Prostate gland (tissue), 2 donors: ENCODE results near the gene CFAP46. TPM values are rescaled to one million over a fixed set of nuclear protein-coding genes. Genes with fewer than 3 reads are reported as not detected.

ENCODE experiments used
- DNase-seq: peaks from one replicate; pipeline ENCODE4 v3.0.0-alpha.2; 2019; ENCODE audit warnings: low spot score
- H3K27ac ChIP-seq, 2 donors: fragments of 200-600 bp; sonication (generic); 2 replicates each; pipeline ENCODE4 v1.5.1; 2017 to 2019
- H3K27me3 ChIP-seq: fragments of 200-600 bp; sonication (generic); replicated peaks from 2 replicates; pipeline ENCODE4 v1.5.1; 2019; ENCODE audit not compliant: insufficient read depth
- H3K36me3 ChIP-seq, 2 donors: fragments of 200-600 bp; sonication (generic); 1 replicate in 1 of 2; 2 replicates in 1 of 2; pipeline versions ENCODE4 v1.5.1 to v1.8.1; 2017 to 2019
- H3K4me1 ChIP-seq: fragments of 200-600 bp; sonication (generic); replicated peaks from 2 replicates; pipeline ENCODE4 v1.5.1; 2019
- H3K4me3 ChIP-seq, 2 donors: fragments of 200-600 bp; sonication (generic); 2 replicates each; pipeline ENCODE4 v1.5.1; 2017 to 2019
- H3K9me3 ChIP-seq: fragments of 200-600 bp; sonication (generic); 2 replicates; pipeline ENCODE4 v1.5.1; 2017
- CTCF ChIP-seq, 4 experiments: fragments of 200-600 bp in 2 of 4; fragments of 450-650 bp in 2 of 4; sonication (generic) in 2 of 4; IDR thresholded peaks; 1 replicate in 3 of 4; 2 replicates in 1 of 4; pipeline ENCODE4 v1.5.1; 2016 to 2019; ENCODE audit warnings: antibody characterized with exemption in 4 of 4, mild to moderate bottlenecking in 2 of 4, moderate library complexity in 2 of 4
- POLR2A ChIP-seq: fragments of 450-650 bp; IDR thresholded peaks from one replicate; pipeline ENCODE4 v1.6.1; 2016; ENCODE audit warnings: antibody characterized with exemption, mild to moderate bottlenecking
- POLR2AphosphoS5 ChIP-seq: sonication (generic); formaldehyde crosslinking; IDR thresholded peaks from one replicate; pipeline ENCODE4 v1.6.1; 2017; ENCODE audit warnings: antibody characterized with exemption
- WGBS: methylation state at CpG from one replicate; pipeline ENCODE4 v1.1.5; 2018; 5-methylcytosine and 5-hydroxymethylcytosine counted together
- intact Hi-C: fragments of 100-400 bp; cut with DNase I; formaldehyde crosslinking; loops from one replicate; pipeline ENCODE4 v1.14.2; 2022
- total RNA-seq, 2 donors: library from RNA; depleted of rRNA; stranded (reverse); fragments of >200 nt; gene quantifications; one replicate each; pipeline ENCODE4 v1.1.0, GENCODE V29; 2016

CFAP46 gene
- total RNA-seq, 2 donors from 2014 or later = 1.4 to 9.3 TPM

GRCh38 chr10:132907821-132908620, 34.3 kb downstream of the CFAP46 start:
- WGBS = 88% methylated on average over 40 of the region's 41 CpGs

GRCh38 chr10:132906836-132907235, 35.5 kb downstream of the CFAP46 start:
- WGBS = 83% methylated on average over 16 of the region's 19 CpGs
- Histone ChIP-seq H3K27me3 (no peaks in the 10 kb centered on the region), H3K27ac (no peak overlapping the region), H3K4me3 (no peak overlapping the region), H3K36me3 (no peaks in the 10 kb centered on the region), H3K9me3 (no peaks in the 10 kb centered on the region), H3K4me1 (no peaks in the 10 kb centered on the region)
- intact Hi-C loops = no loop called here
- DNase-seq = no peak
- TF ChIP-seq CTCF (IDR thresholded peaks at IDR 0.05) (no peak), POLR2AphosphoS5 (no peak), POLR2A (no peak)

More at GRCh38 chr10:132907821-132908620, 34.3 kb downstream of the CFAP46 start:
- no peak overlapping the region for H3K4me3 ChIP-seq
- no peaks in the 10 kb centered on the region for H3K36me3 ChIP-seq
- no peaks in the 10 kb centered on the region for H3K27me3 ChIP-seq
- H3K9me3 ChIP-seq = no peaks in the 10 kb centered on the region
- no peak for DNase-seq
- H3K4me1 ChIP-seq = no peaks in the 10 kb centered on the region
- intact Hi-C loops = no loop called here
- H3K27ac ChIP-seq = no peak overlapping the region
- TF ChIP-seq POLR2A (no peak), CTCF (IDR thresholded peaks at IDR 0.05) (no peak), POLR2AphosphoS5 (no peak)

- Histone ChIP-seq H3K9me3 (no peaks in the 10 kb centered on the region), H3K4me1 (no peaks in the 10 kb centered on the region), H3K27me3 (no peaks in the 10 kb centered on the region), H3K36me3 (no peaks in the 10 kb centered on the region), H3K4me3 (no peak overlapping the region), H3K27ac (no peak overlapping the region)
- intact Hi-C loops = no loop called here
- TF ChIP-seq CTCF (IDR thresholded peaks at IDR 0.05) (no peak), POLR2AphosphoS5 (no peak), POLR2A (no peak)
- no peak for DNase-seq
- 89% methylated on average over 15 of the region's 15 CpGs for WGBS
Measured at GRCh38 chr10:132906106-132906505, 36.3 kb downstream of the CFAP46 start.

- H3K4me3 ChIP-seq = no peak overlapping the region
- H3K27ac ChIP-seq = no peak overlapping the region
- no peaks in the 10 kb centered on the region for H3K36me3 ChIP-seq
- no peaks in the 10 kb centered on the region for H3K4me1 ChIP-seq
- intact Hi-C loops = no loop called here
- DNase-seq = no peak
- TF ChIP-seq CTCF (IDR thresholded peaks at IDR 0.05) (no peak), POLR2AphosphoS5 (no peak), POLR2A (no peak)
- no peaks in the 10 kb centered on the region for H3K9me3 ChIP-seq
- 90% methylated on average over 1 of the region's 1 CpG for WGBS
- no peaks in the 10 kb centered on the region for H3K27me3 ChIP-seq
Measured at GRCh38 chr10:132905661-132906060, 36.7 kb downstream of the CFAP46 start.
